Measurements from ENCODE around the gene KRT35. TPM values are rescaled to one million over a fixed set of nuclear protein-coding genes. Genes with fewer than 3 reads are reported as not detected.

Gene KRT35
- total RNA-seq, 1 donor from 2014 or later: not detected

DNA sequence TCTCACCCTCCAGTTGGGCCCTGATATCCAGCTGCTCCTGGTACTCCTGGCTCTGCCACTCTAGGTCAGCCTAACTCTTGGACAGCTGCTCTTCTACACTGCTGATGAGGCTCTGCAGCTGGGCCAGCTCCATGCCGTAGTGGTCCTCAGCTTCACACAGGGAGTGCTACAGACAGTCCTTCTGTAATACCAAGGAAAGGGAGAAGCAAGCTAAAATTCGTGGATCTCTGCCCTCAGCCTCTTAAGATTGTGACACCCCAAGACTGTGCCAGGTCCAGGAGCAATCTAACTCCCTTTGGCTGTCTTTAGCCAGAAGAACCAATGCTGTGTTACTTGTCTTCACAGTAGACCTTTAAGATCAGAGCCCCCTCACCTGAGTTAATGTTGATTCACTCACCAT is 32.4 kb downstream of the KRT35 start:
- H3K4me1 Mint-ChIP-seq: peaks cover 5% of the 10 kb centered on the region
- no peak overlapping the region for H3K27ac Mint-ChIP-seq
- no peak overlapping the region for H3K4me3 Mint-ChIP-seq
- H3K27me3 Mint-ChIP-seq (ENCODE audit: low read depth): no peaks in the 10 kb centered on the region
- H3K9me3 Mint-ChIP-seq: peaks cover 14% of the 10 kb centered on the region
- DNase-seq (ENCODE audit: low spot score in 2 of 2, unreplicated experiment in 2 of 2): no peak
- no peak for TF ChIP-seq CTCF (IDR thresholded peaks at IDR 0.05; ENCODE audit: unreplicated experiment)
- H3K36me3 Mint-ChIP-seq: peaks cover 6% of the 10 kb centered on the region

GRCh38 chr17:41446806-41447205 is 34.1 kb downstream of the KRT35 start:
- no peak overlapping the region for H3K4me3 Mint-ChIP-seq
- no peak for TF ChIP-seq CTCF (IDR thresholded peaks at IDR 0.05; ENCODE audit: unreplicated experiment)
- peaks cover 14% of the 10 kb centered on the region for H3K9me3 Mint-ChIP-seq
- peaks cover 3% of the 10 kb centered on the region for H3K36me3 Mint-ChIP-seq
- peak overlapping the region; percentile 15 for H3K27ac Mint-ChIP-seq
- no peak for DNase-seq (ENCODE audit: low spot score in 2 of 2, unreplicated experiment in 2 of 2)
- peaks cover 5% of the 10 kb centered on the region for H3K4me1 Mint-ChIP-seq
- H3K27me3 Mint-ChIP-seq (ENCODE audit: low read depth): no peaks in the 10 kb centered on the region

GRCh38 chr17:41444640-41445039 is 36.3 kb downstream of the KRT35 start:
- DNase-seq (ENCODE audit: low spot score in 2 of 2, unreplicated experiment in 2 of 2): no peak
- TF ChIP-seq CTCF (IDR thresholded peaks at IDR 0.05; ENCODE audit: unreplicated experiment): no peak
- H3K4me3 Mint-ChIP-seq: no peak overlapping the region
- H3K27me3 Mint-ChIP-seq (ENCODE audit: low read depth): no peaks in the 10 kb centered on the region
- H3K9me3 Mint-ChIP-seq: no peaks in the 10 kb centered on the region
- peaks cover 5% of the 10 kb centered on the region for H3K4me1 Mint-ChIP-seq
- no peak overlapping the region for H3K27ac Mint-ChIP-seq
- H3K36me3 Mint-ChIP-seq: no peaks in the 10 kb centered on the region

- Mint-ChIP-seq H3K27me3 (ENCODE audit: low read depth) (no peaks in the 10 kb centered on the region), H3K9me3 (no peaks in the 10 kb centered on the region), H3K36me3 (no peaks in the 10 kb centered on the region), H3K4me3 (no peak overlapping the region), H3K27ac (peak overlapping the region; percentile 73), H3K4me1 (peaks cover 5% of the 10 kb centered on the region)
- DNase-seq (ENCODE audit: low spot score in 2 of 2, unreplicated experiment in 2 of 2): no peak
- TF ChIP-seq CTCF (IDR thresholded peaks at IDR 0.05; ENCODE audit: unreplicated experiment): no peak
Observed at GRCh38 chr17:41444186-41444585, 36.8 kb downstream of the KRT35 start.

- DNase-seq (ENCODE audit: low spot score in 2 of 2, unreplicated experiment in 2 of 2): no peak
- H3K27ac Mint-ChIP-seq: no peak overlapping the region
- TF ChIP-seq CTCF (IDR thresholded peaks at IDR 0.05; ENCODE audit: unreplicated experiment): no peak
Observed at GRCh38 chr17:41442739-41443138, 38.2 kb downstream of the KRT35 start.

GRCh38 chr17:41440531-41441033 is 40.4 kb downstream of the KRT35 start, which contains the start of gene KRT38:
Gene KRT38 (minus strand): TSS chr17:41440983. CDS start chr17:41440921, 62 bp downstream.
- no peaks in the 10 kb centered on the region for H3K27me3 Mint-ChIP-seq (ENCODE audit: low read depth)
- H3K27ac Mint-ChIP-seq: no peak within 1 kb of the TSS
- TF ChIP-seq CTCF (IDR thresholded peaks at IDR 0.05; ENCODE audit: unreplicated experiment): no peak
- DNase-seq (ENCODE audit: low spot score in 2 of 2, unreplicated experiment in 2 of 2): no peak
- H3K9me3 Mint-ChIP-seq: no peaks in the 10 kb centered on the region
- H3K36me3 Mint-ChIP-seq: no peaks in the 10 kb centered on the region
- peaks cover 2% of the 10 kb centered on the region for H3K4me1 Mint-ChIP-seq
- H3K4me3 Mint-ChIP-seq: no peak within 1 kb of the TSS

More at GRCh38 chr17:41442739-41443138, 38.2 kb downstream of the KRT35 start:
- Mint-ChIP-seq H3K4me3 (no peak overlapping the region), H3K9me3 (no peaks in the 10 kb centered on the region), H3K4me1 (peaks cover 5% of the 10 kb centered on the region), H3K27me3 (ENCODE audit: low read depth) (no peaks in the 10 kb centered on the region), H3K36me3 (no peaks in the 10 kb centered on the region)
